Uterus (tissue), 4 donors: ENCODE measurements around the gene CHST8. TPM values are rescaled to one million over a fixed set of nuclear protein-coding genes. Genes with fewer than 3 reads are reported as not detected.

Source experiments
- DNase-seq, 2 donors: peaks; one replicate each; pipeline ENCODE4 v3.0.0-alpha.2; 2019 to 2020
- H3K27ac ChIP-seq, 2 donors: fragments of 200-600 bp; sonication (generic); 1 replicate in 1 of 2; 2 replicates in 1 of 2; pipeline ENCODE4 v1.5.1; 2016 to 2018
- H3K27me3 ChIP-seq, 2 donors: fragments of 200-600 bp; sonication (generic); one replicate each; pipeline ENCODE4 v1.5.1; 2018 to 2019; ENCODE audit warnings: control low read depth in 1 of 2
- H3K36me3 ChIP-seq, 2 donors: fragments of 200-600 bp; sonication (generic); one replicate each; pipeline ENCODE4 v1.5.1; 2019; ENCODE audit warnings: control low read depth in 1 of 2
- H3K4me1 ChIP-seq, 2 donors: fragments of 200-600 bp; sonication (generic); one replicate each; pipeline ENCODE4 v1.5.1; 2018 to 2019; ENCODE audit warnings: control low read depth in 1 of 2
- H3K4me3 ChIP-seq, 2 donors: fragments of 200-600 bp; sonication (generic); 1 replicate in 1 of 2; 2 replicates in 1 of 2; pipeline ENCODE4 v1.5.1; 2018 to 2019; ENCODE audit warnings: mild to moderate bottlenecking in 1 of 2
- H3K9me3 ChIP-seq, 2 donors: fragments of 200-600 bp; sonication (generic); one replicate each; pipeline ENCODE4 v1.5.1; 2019; ENCODE audit warnings: control low read depth in 1 of 2
- CTCF ChIP-seq, 4 experiments: fragments of 200-600 bp in 2 of 4; fragments of 450-650 bp in 2 of 4; sonication (generic) in 2 of 4; IDR thresholded peaks; one replicate each; pipeline ENCODE4 v1.5.1; 2016 to 2019; ENCODE audit warnings: antibody characterized with exemption in 4 of 4, mild to moderate bottlenecking in 2 of 4, moderate library complexity in 1 of 4
- POLR2A ChIP-seq, 2 donors: fragments of 450-650 bp; IDR thresholded peaks; one replicate each; pipeline ENCODE4 v1.6.1; 2016; ENCODE audit warnings: antibody characterized with exemption in 2 of 2, mild to moderate bottlenecking in 1 of 2, moderate library complexity in 1 of 2
- intact Hi-C: fragments of 100-400 bp; cut with DNase I; formaldehyde crosslinking; loops from one replicate; pipeline ENCODE4 v1.15.1; 2023; ENCODE audit warnings: low total_unique reads
- total RNA-seq, 4 donors: library from RNA; depleted of rRNA in 3 of 4; stranded (reverse); fragments of >200 nt in 3 of 4; gene quantifications; one replicate each; pipeline versions ENCODE4 v1.1.0 to v1.2.4, GENCODE V29; 2014 to 2023
- donor health status: DM: yes; HTN: yes; CAD: no.

CHST8 gene
- total RNA-seq, 4 donors from 2014 or later, result 0.26 to 0.95 (median 0.69) TPM; not detected in 1

- Histone ChIP-seq H3K27ac (no peak overlapping the region), H3K27me3 (peaks cover 0 to 17% of the 10 kb centered on the region in 2 donors), H3K9me3 (no peaks in the 10 kb centered on the region), H3K36me3 (no peaks in the 10 kb centered on the region), H3K4me1 (peaks cover 0 to 10% of the 10 kb centered on the region in 2 donors), H3K4me3 (no peak overlapping the region)
- TF ChIP-seq CTCF (IDR thresholded peaks at IDR 0.05) (no peak), POLR2A (IDR thresholded peaks at IDR 0.05) (no peak)
- no peak for DNase-seq
- intact Hi-C loops, result no loop called here
These were observed 528 bp upstream of the CHST8 start for GRCh38 chr19:33621065-33621785.

- TF ChIP-seq CTCF (IDR thresholded peaks at IDR 0.05) (no peak), POLR2A (IDR thresholded peaks at IDR 0.05) (no peak)
- Histone ChIP-seq H3K9me3 (no peaks in the 10 kb centered on the region), H3K4me1 (peaks cover 0 to 10% of the 10 kb centered on the region in 2 donors), H3K27ac (no peak overlapping the region), H3K27me3 (peaks cover 0 to 17% of the 10 kb centered on the region in 2 donors), H3K4me3 (peak overlapping the region in 1 of 2 donors; percentile 26), H3K36me3 (no peaks in the 10 kb centered on the region)
- DNase-seq, result no peak
- intact Hi-C loops, result no loop called here
These were observed 704 bp downstream of the CHST8 start for GRCh38 chr19:33622505-33622808.

GRCh38 chr19:33622809-33623511 is 1.2 kb downstream of the CHST8 start:
- H3K4me1 ChIP-seq, result peaks cover 0 to 10% of the 10 kb centered on the region in 2 donors
- no peak for DNase-seq
- peak overlapping the region in 1 of 2 donors; percentile 26 for H3K4me3 ChIP-seq
- intact Hi-C loops, result no loop called here
- no peaks in the 10 kb centered on the region for H3K9me3 ChIP-seq
- H3K27me3 ChIP-seq, result peaks cover 0 to 17% of the 10 kb centered on the region in 2 donors
- no peak overlapping the region for H3K27ac ChIP-seq
- TF ChIP-seq POLR2A (IDR thresholded peaks at IDR 0.05) (no peak), CTCF (IDR thresholded peaks at IDR 0.05) (no peak)
- no peaks in the 10 kb centered on the region for H3K36me3 ChIP-seq

GRCh38 chr19:33624586-33624985 is 2.8 kb downstream of the CHST8 start:
- H3K9me3 ChIP-seq, result no peaks in the 10 kb centered on the region
- H3K36me3 ChIP-seq, result no peaks in the 10 kb centered on the region
- DNase-seq, result no peak
- no peak overlapping the region for H3K4me3 ChIP-seq
- TF ChIP-seq CTCF (IDR thresholded peaks at IDR 0.05) (no peak), POLR2A (IDR thresholded peaks at IDR 0.05) (no peak)
- H3K4me1 ChIP-seq, result peaks cover 0 to 10% of the 10 kb centered on the region in 2 donors
- intact Hi-C loops, result no loop called here
- H3K27me3 ChIP-seq, result peaks cover 0 to 17% of the 10 kb centered on the region in 2 donors
- no peak overlapping the region for H3K27ac ChIP-seq

GRCh38 chr19:33627526-33627925 is 5.8 kb downstream of the CHST8 start:
- Histone ChIP-seq H3K27me3 (peaks cover 0 to 17% of the 10 kb centered on the region in 2 donors), H3K4me1 (peaks cover 0 to 4% of the 10 kb centered on the region in 2 donors), H3K36me3 (no peaks in the 10 kb centered on the region), H3K4me3 (no peak overlapping the region), H3K9me3 (no peaks in the 10 kb centered on the region), H3K27ac (no peak overlapping the region)
- no peak for TF ChIP-seq CTCF (IDR thresholded peaks at IDR 0.05)
- TF ChIP-seq POLR2A (IDR thresholded peaks at IDR 0.05), result no peak
- no peak for DNase-seq
- intact Hi-C loops, result no loop called here
